ENCODE results near the gene BAHD1.

Gene BAHD1

GRCh38 chr15:40467261-40467615 lies 26.5 kb downstream of the BAHD1 start:
- no peak overlapping the region for H4K8ac ChIP-seq (ENCODE audit: low read depth, low read length)
- H3K27ac ChIP-seq (replicated peaks; ENCODE audit: low read length) = no peak overlapping the region
- no peak overlapping the region for H3K18ac ChIP-seq (ENCODE audit: low read length)
- H3K36me3 ChIP-seq (replicated peaks in 1 of 2; ENCODE audit: control insufficient read depth in 2 of 2, insufficient read depth in 2 of 2, low read length in 2 of 2) = peaks cover 33 to 73% of the 10 kb centered on the region in 2 donors
- H3K9me3 ChIP-seq (replicated peaks in 1 of 2; ENCODE audit: control insufficient read depth in 2 of 2, insufficient read depth in 1 of 2, low read depth in 1 of 2, low read length in 2 of 2) = no peaks in the 10 kb centered on the region
- no peak overlapping the region for H2BK15ac ChIP-seq (ENCODE audit: low read length)
- no peak overlapping the region for H2BK120ac ChIP-seq (ENCODE audit: low read depth, low read length)
- H4K91ac ChIP-seq (ENCODE audit: low read depth, low read length, poor library complexity) = no peak overlapping the region
- H3K4me1 ChIP-seq (ENCODE audit: control insufficient read depth in 2 of 2, insufficient read depth in 1 of 2, low read depth in 1 of 2, low read length in 2 of 2) = peaks cover 0 to 15% of the 10 kb centered on the region in 2 donors
- H2BK12ac ChIP-seq (ENCODE audit: low read length) = no peak overlapping the region
- H3K79me1 ChIP-seq (ENCODE audit: low read depth, low read length) = peaks cover 13% of the 10 kb centered on the region
- no peak overlapping the region for H2AFZ ChIP-seq (ENCODE audit: low read length)
- no peak overlapping the region for H3K4ac ChIP-seq (ENCODE audit: low read length)
- no peak overlapping the region for H3K14ac ChIP-seq (ENCODE audit: low read length)
- H3K23ac ChIP-seq (ENCODE audit: low read depth, low read length, poor library complexity) = no peak overlapping the region
- H3K4me2 ChIP-seq (ENCODE audit: insufficient read depth, low read length, poor library complexity, severe bottlenecking) = no peak overlapping the region
- no peak overlapping the region for H3K4me3 ChIP-seq (ENCODE audit: low read length in 2 of 2)
- H3K9ac ChIP-seq (ENCODE audit: low read depth, low read length, poor library complexity) = peak overlapping the region; percentile 50
- H2BK5ac ChIP-seq (ENCODE audit: low read length) = no peak overlapping the region
- DNase-seq (ENCODE audit: low spot score) = no peak
- H2AK5ac ChIP-seq (ENCODE audit: low read depth, low read length) = no peak overlapping the region
- no peaks in the 10 kb centered on the region for H3K27me3 ChIP-seq (ENCODE audit: control insufficient read depth in 3 of 3, insufficient read depth in 3 of 3, low read depth in 1 of 3, low read length in 3 of 3)

GRCh38 chr15:40468898-40469331 lies 28.2 kb downstream of the BAHD1 start:
- Histone ChIP-seq H2BK120ac (ENCODE audit: low read depth, low read length) (no peak overlapping the region), H3K27ac (replicated peaks; ENCODE audit: low read length) (no peak overlapping the region), H3K14ac (ENCODE audit: low read length) (no peak overlapping the region), H3K18ac (ENCODE audit: low read length) (no peak overlapping the region), H3K9ac (ENCODE audit: low read depth, low read length, poor library complexity) (no peak overlapping the region), H3K79me1 (ENCODE audit: low read depth, low read length) (peaks cover 9% of the 10 kb centered on the region), H3K36me3 (replicated peaks in 1 of 2; ENCODE audit: control insufficient read depth in 2 of 2, insufficient read depth in 2 of 2, low read length in 2 of 2) (peaks cover 25 to 56% of the 10 kb centered on the region in 2 donors), H2BK5ac (ENCODE audit: low read length) (no peak overlapping the region), H3K4me3 (ENCODE audit: low read length in 2 of 2) (no peak overlapping the region), H3K23ac (ENCODE audit: low read depth, low read length, poor library complexity) (no peak overlapping the region), H3K27me3 (ENCODE audit: control insufficient read depth in 3 of 3, insufficient read depth in 3 of 3, low read depth in 1 of 3, low read length in 3 of 3) (no peaks in the 10 kb centered on the region), H2BK15ac (ENCODE audit: low read length) (no peak overlapping the region), H2BK12ac (ENCODE audit: low read length) (no peak overlapping the region), H3K9me3 (replicated peaks in 1 of 2; ENCODE audit: control insufficient read depth in 2 of 2, insufficient read depth in 1 of 2, low read depth in 1 of 2, low read length in 2 of 2) (no peaks in the 10 kb centered on the region), H4K8ac (ENCODE audit: low read depth, low read length) (no peak overlapping the region), H3K4me1 (ENCODE audit: control insufficient read depth in 2 of 2, insufficient read depth in 1 of 2, low read depth in 1 of 2, low read length in 2 of 2) (peaks cover 0 to 15% of the 10 kb centered on the region in 2 donors), H3K4ac (ENCODE audit: low read length) (no peak overlapping the region), H2AFZ (ENCODE audit: low read length) (no peak overlapping the region), H4K91ac (ENCODE audit: low read depth, low read length, poor library complexity) (no peak overlapping the region), H2AK5ac (ENCODE audit: low read depth, low read length) (no peak overlapping the region), H3K4me2 (ENCODE audit: insufficient read depth, low read length, poor library complexity, severe bottlenecking) (no peak overlapping the region)
- no peak for DNase-seq (ENCODE audit: low spot score)
- no CpG with 5 or more reads among the region's 4 CpGs for WGBS, 2 donors (ENCODE audit: extremely low coverage in 2 of 2, insufficient read length in 2 of 2, insufficient replicate concordance in 1 of 2)

GRCh38 chr15:40469776-40470390 lies 29.1 kb downstream of the BAHD1 start:
- Histone ChIP-seq H3K9me3 (replicated peaks in 1 of 2; ENCODE audit: control insufficient read depth in 2 of 2, insufficient read depth in 1 of 2, low read depth in 1 of 2, low read length in 2 of 2) (no peaks in the 10 kb centered on the region), H3K27ac (replicated peaks; ENCODE audit: low read length) (peak overlapping the region; percentile 73), H3K79me1 (ENCODE audit: low read depth, low read length) (peaks cover 9% of the 10 kb centered on the region), H2BK5ac (ENCODE audit: low read length) (no peak overlapping the region), H3K14ac (ENCODE audit: low read length) (no peak overlapping the region), H3K9ac (ENCODE audit: low read depth, low read length, poor library complexity) (peak overlapping the region; percentile 80), H3K18ac (ENCODE audit: low read length) (peak overlapping the region; percentile 95), H3K36me3 (replicated peaks in 1 of 2; ENCODE audit: control insufficient read depth in 2 of 2, insufficient read depth in 2 of 2, low read length in 2 of 2) (peaks cover 16 to 46% of the 10 kb centered on the region in 2 donors), H3K4ac (ENCODE audit: low read length) (no peak overlapping the region), H3K4me1 (ENCODE audit: control insufficient read depth in 2 of 2, insufficient read depth in 1 of 2, low read depth in 1 of 2, low read length in 2 of 2) (peaks cover 0 to 15% of the 10 kb centered on the region in 2 donors), H2BK12ac (ENCODE audit: low read length) (no peak overlapping the region), H3K23ac (ENCODE audit: low read depth, low read length, poor library complexity) (peak overlapping the region; percentile 75), H2AFZ (ENCODE audit: low read length) (no peak overlapping the region), H3K4me2 (ENCODE audit: insufficient read depth, low read length, poor library complexity, severe bottlenecking) (peak overlapping the region; percentile 84), H2BK120ac (ENCODE audit: low read depth, low read length) (no peak overlapping the region), H4K91ac (ENCODE audit: low read depth, low read length, poor library complexity) (no peak overlapping the region), H3K27me3 (ENCODE audit: control insufficient read depth in 3 of 3, insufficient read depth in 3 of 3, low read depth in 1 of 3, low read length in 3 of 3) (no peaks in the 10 kb centered on the region), H2AK5ac (ENCODE audit: low read depth, low read length) (peak overlapping the region; percentile 72), H4K8ac (ENCODE audit: low read depth, low read length) (no peak overlapping the region), H2BK15ac (ENCODE audit: low read length) (no peak overlapping the region), H3K4me3 (ENCODE audit: low read length in 2 of 2) (peak overlapping the region in 1 of 2 donors; percentile 73)
- WGBS, 2 donors (ENCODE audit: extremely low coverage in 2 of 2, insufficient read length in 2 of 2, insufficient replicate concordance in 1 of 2) = no CpG with 5 or more reads among the region's 7 CpGs
- DNase-seq (ENCODE audit: low spot score) = no peak

- H4K8ac ChIP-seq (ENCODE audit: low read depth, low read length) = peak within 1 kb of the TSS; percentile 92
- peak within 1 kb of the TSS in 1 of 2 donors; percentile 90 for H3K4me3 ChIP-seq (ENCODE audit: low read length in 2 of 2)
- peak within 1 kb of the TSS; percentile 67 for H4K91ac ChIP-seq (ENCODE audit: low read depth, low read length, poor library complexity)
- H2AK5ac ChIP-seq (ENCODE audit: low read depth, low read length) = peak within 1 kb of the TSS; percentile 93
- H3K4me2 ChIP-seq (ENCODE audit: insufficient read depth, low read length, poor library complexity, severe bottlenecking) = peak within 1 kb of the TSS; percentile 90
- H3K18ac ChIP-seq (ENCODE audit: low read length) = peak within 1 kb of the TSS; percentile 99
- peaks cover 8% of the 10 kb centered on the region for H3K79me1 ChIP-seq (ENCODE audit: low read depth, low read length)
- no peaks in the 10 kb centered on the region for H3K9me3 ChIP-seq (replicated peaks in 1 of 2; ENCODE audit: control insufficient read depth in 2 of 2, insufficient read depth in 1 of 2, low read depth in 1 of 2, low read length in 2 of 2)
- H2BK12ac ChIP-seq (ENCODE audit: low read length) = peak within 1 kb of the TSS; percentile 77
- peaks cover 0 to 15% of the 10 kb centered on the region in 2 donors for H3K4me1 ChIP-seq (ENCODE audit: control insufficient read depth in 2 of 2, insufficient read depth in 1 of 2, low read depth in 1 of 2, low read length in 2 of 2)
- H2BK15ac ChIP-seq (ENCODE audit: low read length) = peak within 1 kb of the TSS; percentile 77
- no CpG with 5 or more reads among the region's 52 CpGs for WGBS, 2 donors (ENCODE audit: extremely low coverage in 2 of 2, insufficient read length in 2 of 2, insufficient replicate concordance in 1 of 2)
- peak within 1 kb of the TSS; percentile 96 for H3K9ac ChIP-seq (ENCODE audit: low read depth, low read length, poor library complexity)
- H3K27ac ChIP-seq (replicated peaks; ENCODE audit: low read length) = peak within 1 kb of the TSS; percentile 73
- peaks cover 10 to 40% of the 10 kb centered on the region in 2 donors for H3K36me3 ChIP-seq (replicated peaks in 1 of 2; ENCODE audit: control insufficient read depth in 2 of 2, insufficient read depth in 2 of 2, low read length in 2 of 2)
- peak within 1 kb of the TSS; percentile 76 for H3K4ac ChIP-seq (ENCODE audit: low read length)
- DNase-seq (ENCODE audit: low spot score) = peak; percentile 63
- H3K23ac ChIP-seq (ENCODE audit: low read depth, low read length, poor library complexity) = peak within 1 kb of the TSS; percentile 82
- H3K14ac ChIP-seq (ENCODE audit: low read length) = peak within 1 kb of the TSS; percentile 94
- no peaks in the 10 kb centered on the region for H3K27me3 ChIP-seq (ENCODE audit: control insufficient read depth in 3 of 3, insufficient read depth in 3 of 3, low read depth in 1 of 3, low read length in 3 of 3)
- H2AFZ ChIP-seq (ENCODE audit: low read length) = no peak within 1 kb of the TSS
- H2BK120ac ChIP-seq (ENCODE audit: low read depth, low read length) = peak within 1 kb of the TSS; percentile 85
- H2BK5ac ChIP-seq (ENCODE audit: low read length) = peak within 1 kb of the TSS; percentile 95
Observed at GRCh38 chr15:40470423-40471104, 29.8 kb downstream of the BAHD1 start, which contains the start of gene CHST14. CHST14 (plus strand) TSS chr15:40470984; CDS start chr15:40471214, 230 bp downstream.
